ENCODE data around the gene CLSTN2.

CLSTN2 gene

GRCh38 chr3:140006331-140006730 lies 71.3 kb downstream of the CLSTN2 start:
- DNase-seq (ENCODE audit: low read depth in 2 of 2): no peak

GRCh38 chr3:140007081-140007480 lies 72.1 kb downstream of the CLSTN2 start:
- DNase-seq (ENCODE audit: low read depth in 2 of 2): no peak

- no peak for DNase-seq (ENCODE audit: low read depth in 2 of 2)
Measured at GRCh38 chr3:140007911-140008869, 73.2 kb downstream of the CLSTN2 start.

GRCh38 chr3:140010391-140010790 lies 75.4 kb downstream of the CLSTN2 start:
- DNase-seq (ENCODE audit: low read depth in 2 of 2): no peak

GRCh38 chr3:140011086-140011485 lies 76.1 kb downstream of the CLSTN2 start:
- DNase-seq (ENCODE audit: low read depth in 2 of 2): no peak

GRCh38 chr3:140011611-140012277 lies 76.8 kb downstream of the CLSTN2 start:
- no peak for DNase-seq (ENCODE audit: low read depth in 2 of 2)

GRCh38 chr3:140013220-140013619 lies 78.2 kb downstream of the CLSTN2 start:
- no peak for DNase-seq (ENCODE audit: low read depth in 2 of 2)

- no peak for DNase-seq (ENCODE audit: low read depth in 2 of 2)
Measured at GRCh38 chr3:140014831-140015495, 80.0 kb downstream of the CLSTN2 start.

GRCh38 chr3:140015741-140016140 lies 80.8 kb downstream of the CLSTN2 start:
- DNase-seq (ENCODE audit: low read depth in 2 of 2): no peak

- no peak for DNase-seq (ENCODE audit: low read depth in 2 of 2)
Measured at GRCh38 chr3:140018556-140018955, 83.6 kb downstream of the CLSTN2 start.

- DNase-seq (ENCODE audit: low read depth in 2 of 2): no peak
Measured at GRCh38 chr3:140019946-140020345, 85.0 kb downstream of the CLSTN2 start.

GRCh38 chr3:140020541-140020940 lies 85.6 kb downstream of the CLSTN2 start:
- no peak for DNase-seq (ENCODE audit: low read depth in 2 of 2)

- DNase-seq (ENCODE audit: low read depth in 2 of 2): no peak
Measured at GRCh38 chr3:140021269-140021668, 86.3 kb downstream of the CLSTN2 start.

GRCh38 chr3:140022066-140022770 lies 87.2 kb downstream of the CLSTN2 start:
- no peak for DNase-seq (ENCODE audit: low read depth in 2 of 2)

- no peak for DNase-seq (ENCODE audit: low read depth in 2 of 2)
Measured at GRCh38 chr3:140023616-140024530, 88.9 kb downstream of the CLSTN2 start.

- no peak for DNase-seq (ENCODE audit: low read depth in 2 of 2)
Measured at GRCh38 chr3:140031170-140031569, 96.2 kb downstream of the CLSTN2 start.

GRCh38 chr3:140034058-140034457 lies 99.1 kb downstream of the CLSTN2 start:
- no peak for DNase-seq (ENCODE audit: low read depth in 2 of 2)

- DNase-seq (ENCODE audit: low read depth in 2 of 2): no peak
Measured at GRCh38 chr3:140035871-140036270, 100.9 kb downstream of the CLSTN2 start.

GRCh38 chr3:140050396-140050795 lies 115.4 kb downstream of the CLSTN2 start:
- DNase-seq (ENCODE audit: low read depth in 2 of 2): no peak

All from activated CD8-positive, alpha-beta memory T cell treated with anti-CD3 and anti-CD28 coated beads for 4 hours (primary cell).